Body of pancreas (tissue), 4 donors: ENCODE results near the gene RPGRIP1L. TPM values are rescaled to one million over a fixed set of nuclear protein-coding genes. Genes with fewer than 3 reads are reported as not detected.

ENCODE experiments used
- ATAC-seq: fragments of 150-250 bp; one replicate; pipeline ENCODE4 v1.9.1; 2016
- DNase-seq, 4 donors: peaks; one replicate each; pipeline ENCODE4 v3.0.0-alpha.2; 2019
- H3K27ac ChIP-seq, 4 donors: fragments of 200-600 bp; sonication (generic); 1 replicate in 3 of 4; 2 replicates in 1 of 4; pipeline versions ENCODE4 v1.5.1 to v1.6.1; 2016 to 2019; ENCODE audit warnings: mild to moderate bottlenecking in 1 of 4, mixed read lengths in 1 of 4, moderate library complexity in 1 of 4
- H3K27me3 ChIP-seq, 2 donors: fragments of 200-600 bp; sonication (generic); one replicate each; pipeline ENCODE4 v1.6.0; 2016; ENCODE audit warnings: mild to moderate bottlenecking in 1 of 2
- H3K36me3 ChIP-seq, 2 donors: fragments of 200-600 bp; sonication (generic); replicated peaks in 1 of 2; 2 replicates each; pipeline ENCODE4 v1.5.1; 2016; ENCODE audit warnings: low read depth in 2 of 2; ENCODE audit not compliant: insufficient read depth in 1 of 2
- H3K4me1 ChIP-seq: fragments of 200-600 bp; sonication (generic); one replicate; pipeline ENCODE4 v1.6.0; 2016
- H3K4me3 ChIP-seq, 2 donors: fragments of 200-600 bp; sonication (generic); 1 replicate in 1 of 2; 2 replicates in 1 of 2; pipeline ENCODE4 v1.5.1; 2016 to 2019
- H3K9me3 ChIP-seq, 3 donors: fragments of 200-600 bp; sonication (generic); 1 replicate in 2 of 3; 2 replicates in 1 of 3; pipeline ENCODE4 v1.5.1; 2016
- CTCF ChIP-seq, 7 experiments: fragments of 450-650 bp in 4 of 7; fragments of 200-600 bp in 3 of 7; sonication (generic) in 3 of 7; IDR thresholded peaks; one replicate each; pipeline ENCODE4 v1.5.1; 2016 to 2019; ENCODE audit warnings: antibody characterized with exemption in 7 of 7
- POLR2A ChIP-seq, 3 donors: fragments of 450-650 bp; IDR thresholded peaks; one replicate each; pipeline ENCODE4 v1.6.1; 2016; ENCODE audit warnings: antibody characterized with exemption in 3 of 3, mild to moderate bottlenecking in 2 of 3
- WGBS, 2 donors: methylation state at CpG; one replicate each; pipeline ENCODE4 v1.1.5; 2017; 5-methylcytosine and 5-hydroxymethylcytosine counted together
- intact Hi-C: fragments of 100-400 bp; cut with DNase I; formaldehyde crosslinking; loops from one replicate; pipeline ENCODE4 v1.15.1; 2023
- total RNA-seq, 2 donors: library from RNA; depleted of rRNA; stranded (reverse); fragments of >200 nt; gene quantifications; one replicate each; pipeline ENCODE4 v1.1.0, GENCODE V29; 2016

RPGRIP1L gene
- total RNA-seq, 2 donors from 2014 or later, result 2.9 to 4.3 TPM

GRCh38 chr16:53672461-53672860, 31.2 kb downstream of the RPGRIP1L start:
- no peak overlapping the region for H3K4me3 ChIP-seq
- no peak for ATAC-seq
- intact Hi-C loops, result no loop called here
- no peaks in the 10 kb centered on the region for H3K4me1 ChIP-seq
- no peaks in the 10 kb centered on the region for H3K36me3 ChIP-seq
- H3K9me3 ChIP-seq, result no peaks in the 10 kb centered on the region
- TF ChIP-seq POLR2A (IDR thresholded peaks at IDR 0.05) (no peak), CTCF (IDR thresholded peaks at IDR 0.05) (no peak)
- H3K27me3 ChIP-seq, result no peaks in the 10 kb centered on the region
- no peak overlapping the region for H3K27ac ChIP-seq
- DNase-seq, result no peak

GRCh38 chr16:53668869-53669268, 34.8 kb downstream of the RPGRIP1L start:
- no peaks in the 10 kb centered on the region for H3K4me1 ChIP-seq
- intact Hi-C loops, result no loop called here
- H3K27me3 ChIP-seq, result no peaks in the 10 kb centered on the region
- no peak overlapping the region for H3K4me3 ChIP-seq
- DNase-seq, result no peak
- no peak for TF ChIP-seq CTCF (IDR thresholded peaks at IDR 0.05)
- no peak for TF ChIP-seq POLR2A (IDR thresholded peaks at IDR 0.05)
- H3K36me3 ChIP-seq, result no peaks in the 10 kb centered on the region
- H3K9me3 ChIP-seq, result no peaks in the 10 kb centered on the region
- no peak overlapping the region for H3K27ac ChIP-seq
- WGBS, 2 donors, result 83 to 85% methylated on average over 2 of the region's 2 CpGs
- no peak for ATAC-seq

- 85 to 96% methylated on average over 3 of the region's 3 CpGs for WGBS, 2 donors
- intact Hi-C loops, result no loop called here
Observed at GRCh38 chr16:53666786-53667415, 36.8 kb downstream of the RPGRIP1L start.

GRCh38 chr16:53664724-53665345, 38.8 kb downstream of the RPGRIP1L start:
- Histone ChIP-seq H3K27me3 (no peaks in the 10 kb centered on the region), H3K36me3 (no peaks in the 10 kb centered on the region), H3K4me3 (no peak overlapping the region), H3K9me3 (no peaks in the 10 kb centered on the region), H3K4me1 (no peaks in the 10 kb centered on the region), H3K27ac (no peak overlapping the region)
- intact Hi-C loops, result no loop called here
- peak in 2 of 4 donors; percentile 9 to 26 for DNase-seq
- 63 to 65% methylated on average over 7 of the region's 7 CpGs for WGBS, 2 donors
- no peak for TF ChIP-seq POLR2A (IDR thresholded peaks at IDR 0.05)
- TF ChIP-seq CTCF (IDR thresholded peaks at IDR 0.05), result no peak
- ATAC-seq, result peak; percentile 9

More at GRCh38 chr16:53666786-53667415, 36.8 kb downstream of the RPGRIP1L start:
- TF ChIP-seq CTCF (IDR thresholded peaks at IDR 0.05), result no peak
- no peak for TF ChIP-seq POLR2A (IDR thresholded peaks at IDR 0.05)
- Histone ChIP-seq H3K27me3 (no peaks in the 10 kb centered on the region), H3K4me3 (no peak overlapping the region), H3K4me1 (no peaks in the 10 kb centered on the region), H3K9me3 (no peaks in the 10 kb centered on the region), H3K36me3 (no peaks in the 10 kb centered on the region), H3K27ac (no peak overlapping the region)
- ATAC-seq (no peak), DNase-seq (no peak)

- Histone ChIP-seq H3K36me3 (no peaks in the 10 kb centered on the region), H3K27ac (no peak overlapping the region), H3K27me3 (no peaks in the 10 kb centered on the region), H3K4me3 (no peak overlapping the region), H3K4me1 (no peaks in the 10 kb centered on the region), H3K9me3 (no peaks in the 10 kb centered on the region)
- TF ChIP-seq POLR2A (IDR thresholded peaks at IDR 0.05), result no peak
- TF ChIP-seq CTCF (IDR thresholded peaks at IDR 0.05), result no peak
- WGBS, 2 donors, result 94 to 96% methylated on average over 1 of the region's 1 CpG
- no peak for ATAC-seq
- intact Hi-C loops, result no loop called here
- DNase-seq, result no peak
Observed at GRCh38 chr16:53662072-53662471, 41.6 kb downstream of the RPGRIP1L start.
